ENCODE results near the gene RIPPLY3. TPM values are rescaled to one million over a fixed set of nuclear protein-coding genes. Genes with fewer than 3 reads are reported as not detected.

The RIPPLY3 gene
- total RNA-seq, 1 experiment from 2014 or later, result not detected

- H3K9me2 ChIP-seq (ENCODE audit: insufficient read depth), result no peaks in the 10 kb centered on the region
- H3K4me1 ChIP-seq (ENCODE audit: control insufficient read depth in 1 of 2, insufficient read depth in 2 of 2, low read length in 2 of 2), result peaks cover 6 to 13% of the 10 kb centered on the region in 2 experiments
- POLR2A ChIA-PET, result no interaction called here
- H3K36me3 ChIP-seq (ENCODE audit: control insufficient read depth in 1 of 2, insufficient read depth in 2 of 2, low read length in 2 of 2), result no peaks in the 10 kb centered on the region
- RAD21 ChIA-PET (ENCODE audit: low non-redundant PET in 1 of 2, low total read pairs in 2 of 2, uncharacterized antibody in 2 of 2, unreplicated experiment in 2 of 2), result no interaction called here
- H3K27me3 ChIP-seq (ENCODE audit: insufficient read depth, low read length), result no peaks in the 10 kb centered on the region
- H3K79me2 ChIP-seq (ENCODE audit: insufficient read depth, low read length), result no peaks in the 10 kb centered on the region
- H3K27ac ChIP-seq (ENCODE audit: low read depth, low read length), result no peak overlapping the region
- H2AFZ ChIP-seq (ENCODE audit: low read depth, low read length, poor library complexity, severe bottlenecking), result no peak overlapping the region
- CTCF ChIA-PET, result no interaction called here
- intact Hi-C loops (cut with micrococcal nuclease), result no loop called here
- H3K9me3 ChIP-seq (ENCODE audit: control insufficient read depth in 1 of 2, insufficient read depth in 1 of 2, low read depth in 1 of 2, low read length in 2 of 2), result no peaks in the 10 kb centered on the region
- no peak overlapping the region for H3K4me2 ChIP-seq (ENCODE audit: low read length)
- no TSS peak for BruUV-seq (replicated peaks)
- TF ChIP-seq CBX3 (IDR thresholded peaks at IDR 0.05; ENCODE audit: low read depth), result no peak
- TF ChIP-seq SP1 (IDR thresholded peaks at IDR 0.05; ENCODE audit: low read depth), result no peak
- no peak for TF ChIP-seq YY1 (IDR thresholded peaks at IDR 0.05; ENCODE audit: extremely low read depth, insufficient replicate concordance, low read depth, low read length)
- TF ChIP-seq JUND (IDR thresholded peaks at IDR 0.05), result no peak
- no peak for TF ChIP-seq REST (IDR thresholded peaks at IDR 0.05; ENCODE audit: low read depth)
- no peak for TF ChIP-seq EZH2 (IDR thresholded peaks at IDR 0.05)
- no peak for TF ChIP-seq ZNF274 (IDR thresholded peaks at IDR 0.05; ENCODE audit: low read depth, low read length)
- no peak for TF ChIP-seq SRF (IDR thresholded peaks at IDR 0.05; ENCODE audit: low read depth)
- TF ChIP-seq ZBTB33 (IDR thresholded peaks at IDR 0.05; ENCODE audit: extremely low read depth, insufficient replicate concordance, low read length), result no peak
- no peak for TF ChIP-seq POLR2A (IDR thresholded peaks at IDR 0.05; ENCODE audit: borderline replicate concordance, extremely low read depth, insufficient read depth, insufficient read length)
- no peak for TF ChIP-seq CEBPB (IDR thresholded peaks at IDR 0.05; ENCODE audit: low read depth)
- no peak for TF ChIP-seq TCF7L2 (IDR thresholded peaks at IDR 0.05; ENCODE audit: borderline replicate concordance, extremely low read depth, insufficient read depth, insufficient read length)
- no peak for TF ChIP-seq FOSL1 (IDR thresholded peaks at IDR 0.05; ENCODE audit: low read depth)
- TF ChIP-seq CTCF (IDR thresholded peaks at IDR 0.05 in 2 of 3, conservative IDR thresholded peaks at IDR 0.05 in 1 of 3; ENCODE audit: borderline replicate concordance in 1 of 3, insufficient read depth in 1 of 3, low read depth in 2 of 3, low read length in 2 of 3), result no peak
- TF ChIP-seq POLR2AphosphoS5 (IDR thresholded peaks at IDR 0.05; ENCODE audit: low read depth, low read length), result no peak
- no peak for TF ChIP-seq ZFX (IDR thresholded peaks at IDR 0.05)
- TF ChIP-seq EZH2phosphoT487 (IDR thresholded peaks at IDR 0.05; ENCODE audit: borderline replicate concordance), result no peak
- TF ChIP-seq ELF1 (IDR thresholded peaks at IDR 0.05; ENCODE audit: borderline replicate concordance, low read depth), result no peak
- no peak overlapping the region for H3K4me3 ChIP-seq (replicated peaks in 1 of 2; ENCODE audit: low read depth in 1 of 2, low read length in 2 of 2)
- ATAC-seq (no peak), DNase-seq (ENCODE audit: low read depth, low spot score) (no peak)
- no peaks in the 10 kb centered on the region for H4K20me1 ChIP-seq (ENCODE audit: insufficient read depth)
- H3K9ac ChIP-seq (ENCODE audit: low read length), result no peak overlapping the region
Measured at GRCh38 chr21:36981977-36982700, 24.4 kb upstream of the RIPPLY3 start.

Measured in HCT116 (cell line).